Vagina (tissue), 2 donors: Measurements from ENCODE around the gene CKB. TPM values are rescaled to one million over a fixed set of nuclear protein-coding genes. Genes with fewer than 3 reads are reported as not detected.

Experiments
- DNase-seq, 2 donors: peaks; one replicate each; pipeline ENCODE4 v3.0.0-alpha.2; 2017; ENCODE audit errors: extremely low spot score in 2 of 2
- H3K27ac ChIP-seq: fragments of 200-600 bp; sonication (generic); one replicate; pipeline ENCODE4 v1.5.1; 2019
- H3K27me3 ChIP-seq: fragments of 200-600 bp; sonication (generic); one replicate; pipeline ENCODE4 v1.5.1; 2019
- H3K36me3 ChIP-seq, 2 donors: fragments of 200-600 bp; sonication (generic); one replicate each; pipeline ENCODE4 v1.5.1; 2017 to 2019
- H3K4me1 ChIP-seq: fragments of 200-600 bp; sonication (generic); one replicate; pipeline ENCODE4 v1.5.1; 2019
- H3K4me3 ChIP-seq, 2 donors: fragments of 200-600 bp; sonication (generic); 1 replicate in 1 of 2; 2 replicates in 1 of 2; pipeline ENCODE4 v1.5.1; 2016 to 2019
- H3K9me3 ChIP-seq: fragments of 200-600 bp; sonication (generic); one replicate; pipeline ENCODE4 v1.5.1; 2019
- POLR2A ChIP-seq, 2 donors: fragments of 450-650 bp; IDR thresholded peaks; one replicate each; pipeline ENCODE4 v1.6.1; 2017; ENCODE audit warnings: antibody characterized with exemption in 2 of 2, mild to moderate bottlenecking in 2 of 2, moderate library complexity in 2 of 2
- POLR2AphosphoS5 ChIP-seq, 2 donors: sonication (generic); formaldehyde crosslinking; IDR thresholded peaks; one replicate each; pipeline ENCODE4 v1.9.0; 2017; ENCODE audit warnings: antibody characterized with exemption in 2 of 2, mild to moderate bottlenecking in 2 of 2, low read depth in 1 of 2; ENCODE audit not compliant: insufficient read depth in 1 of 2
- intact Hi-C: fragments of 100-400 bp; cut with DNase I; formaldehyde crosslinking; loops from one replicate; pipeline ENCODE4 v1.15.1; 2023
- total RNA-seq: library from RNA; depleted of rRNA; stranded (reverse); fragments of >200 nt; gene quantifications from one replicate; pipeline ENCODE4 v1.2.3, GENCODE V29; 2016
- TF ChIP-seq, protein P1 (sequence below), 3 experiments: fragments of 450-650 bp in 2 of 3; fragments of 200-600 bp in 1 of 3; sonication (generic) in 1 of 3; IDR thresholded peaks; one replicate each; pipeline ENCODE4 v1.5.1; 2017 to 2019; ENCODE audit warnings: antibody characterized with exemption in 3 of 3, mild to moderate bottlenecking in 2 of 3, moderate library complexity in 2 of 3

The CKB gene
- total RNA-seq, 1 donor from 2014 or later = 179 TPM

DNA sequence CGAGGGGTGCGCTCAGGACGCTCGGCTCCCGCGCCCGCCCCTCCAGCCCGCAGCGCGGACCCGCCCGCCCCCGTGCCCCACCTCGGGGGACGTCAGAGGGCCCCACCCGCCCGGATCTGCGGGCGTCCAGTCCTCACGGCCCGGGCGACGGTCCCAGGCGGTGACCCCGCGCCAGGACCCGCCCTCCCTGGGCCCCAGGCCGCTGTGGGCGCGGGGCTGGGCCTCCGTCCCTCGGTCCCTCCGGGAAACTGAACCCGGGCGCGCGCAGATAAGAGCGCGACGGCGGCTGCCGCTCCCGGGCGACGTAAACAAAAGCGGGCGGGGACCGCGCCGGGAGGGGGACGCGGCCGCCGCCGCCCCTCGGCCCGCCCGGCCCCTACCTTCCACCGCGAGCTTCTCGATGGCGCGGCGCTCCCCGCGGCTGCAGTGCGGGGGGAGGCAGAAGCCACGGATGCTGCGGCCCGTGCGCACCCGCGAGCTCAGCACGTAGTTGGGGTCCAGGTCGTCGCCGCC lies 1.1 kb downstream of the CKB start:
- Histone ChIP-seq H3K36me3 (no peaks in the 10 kb centered on the region), H3K27me3 (no peaks in the 10 kb centered on the region), H3K4me1 (peaks cover 57% of the 10 kb centered on the region), H3K4me3 (peak overlapping the region; percentile 56 to 65), H3K9me3 (no peaks in the 10 kb centered on the region), H3K27ac (peak overlapping the region; percentile 90)
- intact Hi-C loops = loop anchor here (2.0 kb wide), 1 partner anchor 29 kb away; no protein-coding TSS in a partner anchor
- TF ChIP-seq, protein P1, sequence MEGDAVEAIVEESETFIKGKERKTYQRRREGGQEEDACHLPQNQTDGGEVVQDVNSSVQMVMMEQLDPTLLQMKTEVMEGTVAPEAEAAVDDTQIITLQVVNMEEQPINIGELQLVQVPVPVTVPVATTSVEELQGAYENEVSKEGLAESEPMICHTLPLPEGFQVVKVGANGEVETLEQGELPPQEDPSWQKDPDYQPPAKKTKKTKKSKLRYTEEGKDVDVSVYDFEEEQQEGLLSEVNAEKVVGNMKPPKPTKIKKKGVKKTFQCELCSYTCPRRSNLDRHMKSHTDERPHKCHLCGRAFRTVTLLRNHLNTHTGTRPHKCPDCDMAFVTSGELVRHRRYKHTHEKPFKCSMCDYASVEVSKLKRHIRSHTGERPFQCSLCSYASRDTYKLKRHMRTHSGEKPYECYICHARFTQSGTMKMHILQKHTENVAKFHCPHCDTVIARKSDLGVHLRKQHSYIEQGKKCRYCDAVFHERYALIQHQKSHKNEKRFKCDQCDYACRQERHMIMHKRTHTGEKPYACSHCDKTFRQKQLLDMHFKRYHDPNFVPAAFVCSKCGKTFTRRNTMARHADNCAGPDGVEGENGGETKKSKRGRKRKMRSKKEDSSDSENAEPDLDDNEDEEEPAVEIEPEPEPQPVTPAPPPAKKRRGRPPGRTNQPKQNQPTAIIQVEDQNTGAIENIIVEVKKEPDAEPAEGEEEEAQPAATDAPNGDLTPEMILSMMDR (IDR thresholded peaks at IDR 0.05) = no peak
- TF ChIP-seq POLR2AphosphoS5 (IDR thresholded peaks at IDR 0.05; ENCODE audit: insufficient read depth in 1 of 2, low read depth in 1 of 2) (no peak), POLR2A (IDR thresholded peaks at IDR 0.05) (no peak)
- DNase-seq = no peak

DNA sequence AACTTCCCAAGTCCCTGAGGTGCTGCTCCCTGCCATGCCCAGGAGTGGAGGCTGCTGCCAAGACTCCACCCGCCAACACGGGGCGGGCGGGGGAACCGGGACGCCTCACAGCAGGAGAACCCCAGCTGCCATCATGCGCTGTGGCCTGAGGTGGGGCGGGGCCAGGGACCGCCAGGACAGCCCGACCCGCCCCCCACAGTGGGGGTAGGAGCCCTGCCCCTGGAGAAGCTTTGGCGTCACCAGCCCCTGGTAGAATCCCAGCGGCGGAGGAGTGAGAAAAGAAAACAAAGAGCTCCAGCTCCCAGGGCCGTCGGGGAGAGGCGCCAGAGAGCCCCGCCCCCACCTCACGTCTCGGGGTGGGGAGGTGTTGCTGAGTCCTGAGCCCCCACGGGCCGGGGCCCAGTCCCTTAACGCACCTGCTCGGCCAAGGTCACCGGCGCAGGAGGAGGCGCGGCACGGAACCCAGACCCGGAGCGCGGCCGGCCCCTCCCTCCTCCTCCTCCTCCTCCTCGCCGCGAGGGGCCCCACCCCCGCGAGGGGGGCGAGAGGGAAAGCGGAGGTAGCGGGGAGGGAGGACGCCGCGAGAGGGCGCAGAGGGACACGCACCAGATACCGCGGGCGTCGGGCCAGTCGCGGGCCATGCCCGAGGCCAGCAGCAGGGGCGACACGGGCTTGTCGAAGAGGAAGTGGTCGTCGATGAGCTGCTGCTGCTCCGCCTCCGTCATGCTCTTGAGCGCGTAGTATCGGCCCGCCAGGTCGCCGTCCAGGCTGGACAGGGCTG lies 1.8 kb downstream of the CKB start:
- no peak for DNase-seq
- H3K27ac ChIP-seq = peak overlapping the region; percentile 90
- no peaks in the 10 kb centered on the region for H3K36me3 ChIP-seq
- H3K9me3 ChIP-seq = no peaks in the 10 kb centered on the region
- intact Hi-C loops = loop anchor here (2.0 kb wide), 1 partner anchor 30 kb away; no protein-coding TSS in a partner anchor
- H3K27me3 ChIP-seq = no peaks in the 10 kb centered on the region
- H3K4me1 ChIP-seq = peaks cover 51% of the 10 kb centered on the region
- peak overlapping the region; percentile 56 to 65 for H3K4me3 ChIP-seq
- peak; percentile 9 to 86 for TF ChIP-seq POLR2AphosphoS5 (IDR thresholded peaks at IDR 0.05; ENCODE audit: insufficient read depth in 1 of 2, low read depth in 1 of 2)
- no peak for TF ChIP-seq POLR2A (IDR thresholded peaks at IDR 0.05)
- TF ChIP-seq, protein P1 (IDR thresholded peaks at IDR 0.05) = peak; percentile 18 to 69 (median 44)

DNA sequence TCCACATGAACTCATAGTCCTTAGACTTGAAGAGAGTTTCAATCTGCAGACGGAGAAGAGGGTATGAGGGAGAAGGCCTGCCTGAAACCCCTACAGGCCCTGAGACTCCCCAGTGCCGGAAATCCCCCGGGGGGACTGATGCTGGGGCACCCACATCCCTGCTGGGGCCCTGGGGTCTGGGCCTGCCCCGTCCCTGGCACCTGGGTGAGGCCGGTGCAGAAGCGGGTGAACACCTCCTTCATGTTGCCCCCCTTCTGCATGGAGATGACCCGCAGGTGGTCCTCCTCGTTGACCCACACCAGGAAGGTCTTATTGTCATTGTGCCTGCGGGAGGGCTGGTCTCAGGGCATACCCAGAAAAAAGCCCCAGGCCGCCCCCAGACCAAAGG lies 2.4 kb downstream of the CKB start:
- Histone ChIP-seq H3K27ac (peak overlapping the region; percentile 90), H3K9me3 (no peaks in the 10 kb centered on the region), H3K4me1 (peaks cover 51% of the 10 kb centered on the region), H3K27me3 (no peaks in the 10 kb centered on the region), H3K36me3 (no peaks in the 10 kb centered on the region), H3K4me3 (peak overlapping the region; percentile 56 to 65)
- no peak for TF ChIP-seq POLR2AphosphoS5 (IDR thresholded peaks at IDR 0.05; ENCODE audit: insufficient read depth in 1 of 2, low read depth in 1 of 2)
- TF ChIP-seq, protein P1 (IDR thresholded peaks at IDR 0.05) = no peak
- TF ChIP-seq POLR2A (IDR thresholded peaks at IDR 0.05) = no peak
- no peak for DNase-seq
- intact Hi-C loops = loop anchor here (2.0 kb wide), 1 partner anchor 31 kb away; no protein-coding TSS in a partner anchor

- Histone ChIP-seq H3K4me3 (peak overlapping the region in 1 of 2 donors; percentile 56), H3K4me1 (peaks cover 55% of the 10 kb centered on the region), H3K36me3 (no peaks in the 10 kb centered on the region), H3K9me3 (no peaks in the 10 kb centered on the region), H3K27ac (peak overlapping the region; percentile 90), H3K27me3 (no peaks in the 10 kb centered on the region)
- intact Hi-C loops = loop anchor here (2.0 kb wide), 1 partner anchor 31 kb away; no protein-coding TSS in a partner anchor
- TF ChIP-seq POLR2A (IDR thresholded peaks at IDR 0.05) (no peak), POLR2AphosphoS5 (IDR thresholded peaks at IDR 0.05; ENCODE audit: insufficient read depth in 1 of 2, low read depth in 1 of 2) (no peak)
- TF ChIP-seq, protein P1 (IDR thresholded peaks at IDR 0.05) = no peak
- no peak for DNase-seq
These were observed 2.8 kb downstream of the CKB start for GRCh38 chr14:103519837-103520212.
